Smooth muscle cell (in vitro differentiated cells): ENCODE results near the gene GNE. TPM values are rescaled to one million over a fixed set of nuclear protein-coding genes. Genes with fewer than 3 reads are reported as not detected.

Experiments used
- DNase-seq: peaks from one replicate; lab custom pipeline; 2025; ENCODE audit not compliant: unreplicated experiment; lab: John Stamatoyannopoulos, UW
- H2AFZ ChIP-seq: fragments of 200-600 bp; sonication (generic); 2 replicates; pipeline ENCODE4 v1.6.0; 2016; ENCODE audit warnings: antibody characterized with exemption, low read depth, mild to moderate bottlenecking
- H3F3A ChIP-seq: fragments of 200-600 bp; sonication (generic); 2 replicates; pipeline ENCODE4 v1.6.0; 2017; ENCODE audit warnings: antibody characterized with exemption, low read depth
- H3K27ac ChIP-seq: fragments of 200-600 bp; sonication (generic); 2 replicates; pipeline ENCODE4 v1.5.1; 2016; ENCODE audit warnings: low read depth, mild to moderate bottlenecking
- H3K27me3 ChIP-seq: fragments of 200-600 bp; sonication (generic); 2 replicates; pipeline ENCODE4 v1.6.1; 2016; ENCODE audit warnings: low read depth, mild to moderate bottlenecking
- H3K36me3 ChIP-seq: fragments of 200-600 bp; sonication (generic); 2 replicates; pipeline ENCODE4 v1.5.1; 2016; ENCODE audit warnings: low read depth
- H3K4me1 ChIP-seq: fragments of 200-600 bp; sonication (generic); 2 replicates; pipeline ENCODE4 v1.5.1; 2016; ENCODE audit warnings: low read depth
- H3K4me2 ChIP-seq: fragments of 200-600 bp; sonication (generic); 2 replicates; pipeline ENCODE4 v1.6.0; 2016; ENCODE audit warnings: mild to moderate bottlenecking
- H3K4me3 ChIP-seq: fragments of 200-600 bp; sonication (generic); 2 replicates; pipeline ENCODE4 v1.5.1; 2016; ENCODE audit warnings: mild to moderate bottlenecking
- H3K79me2 ChIP-seq: fragments of 200-600 bp; sonication (generic); 2 replicates; pipeline ENCODE4 v1.6.0; 2016; ENCODE audit warnings: low read depth, mild to moderate bottlenecking
- H3K9ac ChIP-seq: fragments of 200-600 bp; sonication (generic); 2 replicates; pipeline ENCODE4 v1.6.0; 2016; ENCODE audit warnings: low read depth
- H3K9me3 ChIP-seq: fragments of 200-600 bp; sonication (generic); replicated peaks from 2 replicates; pipeline ENCODE4 v1.5.1; 2016; ENCODE audit warnings: low read depth
- H4K20me1 ChIP-seq: fragments of 200-600 bp; sonication (generic); 2 replicates; pipeline ENCODE4 v1.6.0; 2016; ENCODE audit warnings: low read depth
- WGBS: methylation state at CpG from one replicate; pipeline ENCODE4 v1.1.7; 2016; ENCODE audit warnings: low lambda C conversion rate; 5-methylcytosine and 5-hydroxymethylcytosine counted together
- polyA plus RNA-seq: library from polyadenylated mRNA; unstranded; fragments of >200 nt; fragmentation: Nextera tagmentation; extraction: Ambion mirVana; gene quantifications from 2 replicates; pipeline ENCODE4 v1.2.1, GENCODE V29; 2016
- total RNA-seq: library from RNA; depleted of rRNA; stranded (reverse); fragments of >200 nt; gene quantifications from 2 replicates; pipeline ENCODE4 v1.2.3, GENCODE V29; 2014
- TF ChIP-seq, protein P1 (sequence below): fragments of 200-600 bp; sonication (generic); IDR thresholded peaks from 2 replicates; pipeline ENCODE4 v1.5.1; 2017; ENCODE audit warnings: borderline replicate concordance, mild to moderate bottlenecking, antibody characterized with exemption; ENCODE audit not compliant: insufficient read depth, poor library complexity, severe bottlenecking

The GNE gene
- total and polyA plus RNA-seq, 2 experiments from 2014 or later, result 7.0 to 20.8 TPM

DNA sequence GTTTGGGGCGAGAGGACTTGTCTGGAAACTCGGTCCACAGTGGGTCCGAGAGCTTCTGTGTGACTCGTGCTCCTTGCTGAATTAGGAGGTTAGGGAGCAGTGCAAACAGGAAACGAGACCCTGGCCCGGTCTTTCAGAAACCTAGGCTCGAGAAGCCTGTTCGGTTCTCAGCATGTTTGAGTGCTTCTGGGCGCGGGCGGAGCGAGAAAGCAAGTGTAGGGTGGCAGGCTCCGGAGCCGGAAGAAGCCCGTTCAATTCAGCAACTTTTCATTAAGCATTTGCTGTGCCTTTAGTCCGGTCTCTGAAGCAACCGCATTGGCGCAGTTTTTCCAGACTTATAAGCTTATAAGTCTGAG is 67.0 kb downstream of the GNE start:
- no peaks in the 10 kb centered on the region for H3K36me3 ChIP-seq
- under 1% methylated on average over 18 of the region's 18 CpGs for WGBS
- peaks cover 55% of the 10 kb centered on the region for H4K20me1 ChIP-seq
- H3K9me3 ChIP-seq, result no peaks in the 10 kb centered on the region
- peak overlapping the region; percentile 98 for H3K4me3 ChIP-seq
- H3K27ac ChIP-seq, result peak overlapping the region; percentile 93
- peak overlapping the region; percentile 97 for H3K9ac ChIP-seq
- H2AFZ ChIP-seq, result peak overlapping the region; percentile 44
- H3F3A ChIP-seq, result peaks cover 4% of the 10 kb centered on the region
- peaks cover 55% of the 10 kb centered on the region for H3K79me2 ChIP-seq
- peak overlapping the region; percentile 100 for H3K4me2 ChIP-seq
- TF ChIP-seq, protein P1, sequence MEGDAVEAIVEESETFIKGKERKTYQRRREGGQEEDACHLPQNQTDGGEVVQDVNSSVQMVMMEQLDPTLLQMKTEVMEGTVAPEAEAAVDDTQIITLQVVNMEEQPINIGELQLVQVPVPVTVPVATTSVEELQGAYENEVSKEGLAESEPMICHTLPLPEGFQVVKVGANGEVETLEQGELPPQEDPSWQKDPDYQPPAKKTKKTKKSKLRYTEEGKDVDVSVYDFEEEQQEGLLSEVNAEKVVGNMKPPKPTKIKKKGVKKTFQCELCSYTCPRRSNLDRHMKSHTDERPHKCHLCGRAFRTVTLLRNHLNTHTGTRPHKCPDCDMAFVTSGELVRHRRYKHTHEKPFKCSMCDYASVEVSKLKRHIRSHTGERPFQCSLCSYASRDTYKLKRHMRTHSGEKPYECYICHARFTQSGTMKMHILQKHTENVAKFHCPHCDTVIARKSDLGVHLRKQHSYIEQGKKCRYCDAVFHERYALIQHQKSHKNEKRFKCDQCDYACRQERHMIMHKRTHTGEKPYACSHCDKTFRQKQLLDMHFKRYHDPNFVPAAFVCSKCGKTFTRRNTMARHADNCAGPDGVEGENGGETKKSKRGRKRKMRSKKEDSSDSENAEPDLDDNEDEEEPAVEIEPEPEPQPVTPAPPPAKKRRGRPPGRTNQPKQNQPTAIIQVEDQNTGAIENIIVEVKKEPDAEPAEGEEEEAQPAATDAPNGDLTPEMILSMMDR, result no peak
- H3K4me1 ChIP-seq, result peaks cover 25% of the 10 kb centered on the region
- no peak for DNase-seq
- H3K27me3 ChIP-seq, result no peaks in the 10 kb centered on the region

DNA sequence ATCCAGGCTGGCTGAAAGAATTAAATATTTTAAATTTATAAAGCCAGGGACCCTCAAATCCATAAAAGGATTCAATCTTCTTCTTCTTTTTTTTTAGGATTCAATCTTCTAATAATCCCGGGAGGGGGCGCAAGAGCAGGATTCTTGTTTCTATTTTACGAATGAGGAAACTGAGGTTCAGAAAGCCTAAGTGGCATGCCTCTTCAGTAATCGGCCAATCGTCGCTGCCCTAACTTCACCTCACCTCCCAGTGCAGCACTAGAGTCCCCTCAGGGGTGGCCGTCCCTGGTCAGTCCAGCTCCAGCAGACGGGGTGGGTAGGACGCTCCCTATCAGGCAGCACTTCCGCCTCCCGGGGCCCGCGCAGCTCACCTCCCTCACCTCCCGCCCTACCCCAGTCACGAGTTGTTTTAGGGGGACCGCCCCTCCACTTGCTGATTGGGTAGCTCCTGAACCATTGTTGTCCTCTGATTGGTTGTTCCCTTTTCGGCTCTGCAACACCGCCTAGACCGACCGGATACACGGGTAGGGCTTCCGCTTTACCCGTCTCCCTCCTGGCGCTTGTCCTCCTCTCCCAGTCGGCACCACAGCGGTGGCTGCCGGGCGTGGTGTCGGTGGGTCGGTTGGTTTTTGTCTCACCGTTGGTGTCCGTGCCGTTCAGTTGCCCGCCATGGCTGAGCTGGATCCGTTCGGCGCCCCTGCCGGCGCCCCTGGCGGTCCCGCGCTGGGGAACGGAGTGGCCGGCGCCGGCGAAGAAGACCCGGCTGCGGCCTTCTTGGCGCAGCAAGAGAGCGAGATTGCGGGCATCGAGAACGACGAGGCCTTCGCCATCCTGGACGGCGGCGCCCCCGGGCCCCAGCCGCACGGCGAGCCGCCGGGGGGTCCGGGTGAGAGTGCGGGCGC is 67.6 kb downstream of the GNE start, which contains the start of gene CLTA:
Gene CLTA (plus strand): TSS at position 534 of the 902 bp plus-strand sequence. CDS start 136 bp downstream, at position 670.
- under 1% methylated on average over 67 of the region's 68 CpGs for WGBS

GRCh38 chr9:36189976-36190375 is 68.3 kb downstream of the GNE start:
- H3K4me1 ChIP-seq, result peaks cover 25% of the 10 kb centered on the region
- no peak for DNase-seq
- peaks cover 42% of the 10 kb centered on the region for H3K79me2 ChIP-seq
- H3K36me3 ChIP-seq, result no peaks in the 10 kb centered on the region
- H3K4me2 ChIP-seq, result peak overlapping the region; percentile 100
- H3F3A ChIP-seq, result peaks cover 4% of the 10 kb centered on the region
- peak overlapping the region; percentile 82 for H2AFZ ChIP-seq
- H4K20me1 ChIP-seq, result peaks cover 42% of the 10 kb centered on the region
- no peaks in the 10 kb centered on the region for H3K27me3 ChIP-seq
- H3K27ac ChIP-seq, result peak overlapping the region; percentile 93
- peak overlapping the region; percentile 97 for H3K9ac ChIP-seq
- whole genome bisulfite sequencing, result 19% methylated on average over 9 of the region's 9 CpGs
- H3K4me3 ChIP-seq, result peak overlapping the region; percentile 98
- TF ChIP-seq, protein P1, result no peak
- no peaks in the 10 kb centered on the region for H3K9me3 ChIP-seq

More for the DNA sequence above, 67.6 kb downstream of the GNE start, which contains the start of gene CLTA:
- peak within 1 kb of the TSS; percentile 98 for H3K4me3 ChIP-seq
- peaks cover 4% of the 10 kb centered on the region for H3F3A ChIP-seq
- peaks cover 49% of the 10 kb centered on the region for H3K79me2 ChIP-seq
- peaks cover 25% of the 10 kb centered on the region for H3K4me1 ChIP-seq
- peaks cover 48% of the 10 kb centered on the region for H4K20me1 ChIP-seq
- peak within 1 kb of the TSS; percentile 97 for H3K9ac ChIP-seq
- H2AFZ ChIP-seq, result peak within 1 kb of the TSS; percentile 82
- H3K27me3 ChIP-seq, result no peaks in the 10 kb centered on the region
- peak within 1 kb of the TSS; percentile 100 for H3K4me2 ChIP-seq
- DNase-seq, result peak; percentile 79
- peak within 1 kb of the TSS; percentile 93 for H3K27ac ChIP-seq
- no peaks in the 10 kb centered on the region for H3K36me3 ChIP-seq
- H3K9me3 ChIP-seq, result no peaks in the 10 kb centered on the region
- TF ChIP-seq, protein P1, result peak; percentile 55
